Natural killer cell treated with Interleukin-12 subunit alpha and Interleukin-12 subunit beta and Interleukin-15 and Interleukin-18, amount 100 ng/mL, for 72 hours (primary cell): ENCODE measurements around the gene METTL25. TPM values are rescaled to one million over a fixed set of nuclear protein-coding genes. Genes with fewer than 3 reads are reported as not detected.

Experiments used
- ATAC-seq, 2 donors: fragments of 150-1000 bp; cut with Tn5 transposase in 1 of 2; sonication (Bioruptor Pico), chemical (Tn5 transposase) in 1 of 2; 2 replicates each; pipeline ENCODE4 v1.10.0; 2021
- DNase-seq: peaks from one replicate; pipeline ENCODE4 v3.0.0; 2022; ENCODE audit warnings: low spot score
- H3K27ac Mint-ChIP-seq, 2 donors: 1 replicate in 1 of 2; 2 replicates in 1 of 2; pipeline ENCODE4 v1.8.0; 2022; ENCODE audit warnings: mixed read lengths in 2 of 2, mild to moderate bottlenecking in 1 of 2, moderate library complexity in 1 of 2
- H3K27me3 Mint-ChIP-seq, 2 donors: 1 replicate in 1 of 2; 2 replicates in 1 of 2; pipeline ENCODE4 v1.8.0; 2022; ENCODE audit warnings: mixed read lengths in 2 of 2
- H3K36me3 Mint-ChIP-seq: one replicate; pipeline ENCODE4 v1.8.0; 2022; ENCODE audit warnings: mixed read lengths
- H3K4me1 Mint-ChIP-seq, 2 donors: 1 replicate in 1 of 2; 2 replicates in 1 of 2; pipeline ENCODE4 v1.8.0; 2022; ENCODE audit warnings: low read depth in 2 of 2, mixed read lengths in 2 of 2, mild to moderate bottlenecking in 1 of 2
- H3K4me3 Mint-ChIP-seq: one replicate; pipeline ENCODE4 v1.8.0; 2022; ENCODE audit warnings: mixed read lengths
- H3K9me3 Mint-ChIP-seq: 2 replicates; pipeline ENCODE4 v1.8.0; 2022; ENCODE audit warnings: mixed read lengths
- total RNA-seq, 2 donors: library from RNA; stranded (reverse); gene quantifications; one replicate each; pipeline ENCODE4 v1.2.3, GENCODE V29; 2022

The METTL25 gene
- total RNA-seq, 2 donors from 2014 or later = 10.1 to 10.5 TPM

DNA sequence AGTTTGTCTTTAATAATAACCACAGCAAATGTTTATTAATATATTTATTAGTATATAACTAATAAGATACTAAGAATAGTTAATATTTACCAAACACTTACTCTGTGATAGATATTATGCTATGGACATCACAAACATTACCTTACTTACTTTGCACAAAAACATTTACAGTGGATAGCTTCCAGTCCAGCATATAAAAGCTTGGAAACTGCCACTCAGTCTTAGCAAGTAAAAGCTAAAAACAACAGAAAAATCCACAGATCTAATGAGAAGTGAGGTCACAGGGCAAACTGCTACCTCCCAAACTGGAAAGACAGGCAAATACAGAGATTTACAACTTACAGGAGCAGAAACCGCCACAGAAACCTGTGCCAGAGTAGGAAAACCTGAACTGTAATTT, 99.8 kb downstream of the METTL25 start:
- Mint-ChIP-seq H3K27me3 (no peaks in the 10 kb centered on the region), H3K36me3 (no peaks in the 10 kb centered on the region), H3K9me3 (no peaks in the 10 kb centered on the region)

GRCh38 chr12:82461393-82461792, 103.1 kb downstream of the METTL25 start:
- H3K36me3 Mint-ChIP-seq = no peaks in the 10 kb centered on the region
- H3K27ac Mint-ChIP-seq = no peak overlapping the region
- ATAC-seq (no peak), DNase-seq (no peak)
- no peaks in the 10 kb centered on the region for H3K9me3 Mint-ChIP-seq
- no peaks in the 10 kb centered on the region for H3K4me1 Mint-ChIP-seq
- H3K4me3 Mint-ChIP-seq = no peak overlapping the region
- H3K27me3 Mint-ChIP-seq = no peaks in the 10 kb centered on the region

More for the DNA sequence above, 99.8 kb downstream of the METTL25 start:
- no peak overlapping the region for H3K27ac Mint-ChIP-seq
- H3K4me1 Mint-ChIP-seq = no peaks in the 10 kb centered on the region
- H3K4me3 Mint-ChIP-seq = no peak overlapping the region
- DNase-seq = no peak
- no peak for ATAC-seq

GRCh38 chr12:82461836-82462235, 103.5 kb downstream of the METTL25 start:
- ATAC-seq (no peak), DNase-seq (no peak)
- H3K27ac Mint-ChIP-seq = no peak overlapping the region
- H3K4me3 Mint-ChIP-seq = no peak overlapping the region
- H3K36me3 Mint-ChIP-seq = no peaks in the 10 kb centered on the region
- no peaks in the 10 kb centered on the region for H3K4me1 Mint-ChIP-seq
- no peaks in the 10 kb centered on the region for H3K9me3 Mint-ChIP-seq
- no peaks in the 10 kb centered on the region for H3K27me3 Mint-ChIP-seq

DNA sequence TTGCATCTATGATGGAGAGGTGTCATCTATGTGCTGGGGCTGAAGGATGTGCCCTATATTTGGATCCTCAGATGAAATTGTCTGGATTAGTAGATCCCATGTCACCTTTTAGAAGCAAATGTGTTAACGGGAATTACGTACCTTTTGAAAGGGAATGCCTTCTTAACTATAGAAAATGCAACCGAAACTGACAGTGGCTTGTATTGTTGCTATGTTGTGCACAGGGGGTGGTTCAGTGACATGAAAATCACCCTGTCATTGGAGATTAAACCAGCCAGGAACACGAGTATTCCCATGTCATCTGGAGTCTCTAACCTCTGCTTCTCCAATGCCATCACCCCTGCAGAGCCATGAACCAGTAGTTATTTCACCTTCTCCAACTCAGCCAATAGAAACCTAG, 110.2 kb downstream of the METTL25 start:
- DNase-seq = no peak
- ATAC-seq = no peak
- H3K27me3 Mint-ChIP-seq = no peaks in the 10 kb centered on the region
- H3K27ac Mint-ChIP-seq = no peak overlapping the region
- peaks cover 21% of the 10 kb centered on the region for H3K36me3 Mint-ChIP-seq
- no peaks in the 10 kb centered on the region for H3K4me1 Mint-ChIP-seq
- H3K9me3 Mint-ChIP-seq = peaks cover 5% of the 10 kb centered on the region
- H3K4me3 Mint-ChIP-seq = no peak overlapping the region

- ATAC-seq (no peak), DNase-seq (no peak)
- H3K9me3 Mint-ChIP-seq = peaks cover 9% of the 10 kb centered on the region
- no peaks in the 10 kb centered on the region for H3K27me3 Mint-ChIP-seq
- H3K4me1 Mint-ChIP-seq = no peaks in the 10 kb centered on the region
- H3K27ac Mint-ChIP-seq = no peak overlapping the region
- peaks cover 26% of the 10 kb centered on the region for H3K36me3 Mint-ChIP-seq
- no peak overlapping the region for H3K4me3 Mint-ChIP-seq
These were observed 112.7 kb downstream of the METTL25 start for GRCh38 chr12:82470906-82471512.

- Mint-ChIP-seq H3K4me3 (no peak overlapping the region), H3K4me1 (no peaks in the 10 kb centered on the region), H3K27ac (no peak overlapping the region), H3K9me3 (peaks cover 9% of the 10 kb centered on the region), H3K27me3 (no peaks in the 10 kb centered on the region), H3K36me3 (peaks cover 26% of the 10 kb centered on the region)
- no peak for ATAC-seq
- DNase-seq = no peak
These were observed 114.9 kb downstream of the METTL25 start for GRCh38 chr12:82473111-82473754.

DNA sequence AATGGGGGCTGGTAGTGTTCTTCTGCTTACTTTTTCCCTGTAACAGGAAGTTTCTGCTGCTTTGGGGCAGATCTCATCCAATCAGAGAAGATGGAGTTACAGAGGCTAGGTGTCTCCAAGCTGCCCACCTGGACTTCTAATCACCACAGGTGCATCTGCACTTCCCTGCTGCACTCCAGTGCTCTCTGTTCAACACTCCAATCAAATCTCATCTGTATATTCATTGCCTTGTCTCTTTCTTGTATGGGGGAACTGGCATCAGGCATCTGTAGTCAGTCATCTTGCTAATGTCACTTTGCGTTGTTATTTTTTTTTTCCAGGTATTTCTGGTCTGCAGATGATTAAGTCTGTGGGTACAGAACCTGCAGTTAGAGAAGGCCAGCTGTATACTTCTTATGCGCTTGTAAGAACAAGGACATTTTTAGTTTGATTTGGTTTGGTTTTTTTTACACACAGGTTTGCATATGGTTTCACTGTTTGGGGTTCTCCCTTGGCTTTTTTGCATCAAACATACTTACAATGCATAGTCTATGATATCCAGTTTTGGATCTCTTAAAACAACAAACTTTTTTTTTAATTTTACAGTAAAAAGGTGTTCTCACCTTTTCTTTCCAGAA, 116.0 kb downstream of the METTL25 start:
- no peaks in the 10 kb centered on the region for H3K27me3 Mint-ChIP-seq
- DNase-seq = no peak
- peaks cover 21% of the 10 kb centered on the region for H3K36me3 Mint-ChIP-seq
- H3K4me1 Mint-ChIP-seq = no peaks in the 10 kb centered on the region
- H3K27ac Mint-ChIP-seq = no peak overlapping the region
- no peak overlapping the region for H3K4me3 Mint-ChIP-seq
- ATAC-seq = no peak
- H3K9me3 Mint-ChIP-seq = peaks cover 9% of the 10 kb centered on the region

- Mint-ChIP-seq H3K9me3 (peaks cover 9% of the 10 kb centered on the region), H3K27ac (no peak overlapping the region), H3K36me3 (peaks cover 23% of the 10 kb centered on the region), H3K4me3 (no peak overlapping the region), H3K27me3 (no peaks in the 10 kb centered on the region), H3K4me1 (no peaks in the 10 kb centered on the region)
- ATAC-seq (no peak), DNase-seq (no peak)
These were observed 116.5 kb downstream of the METTL25 start for GRCh38 chr12:82474798-82475184.

DNA sequence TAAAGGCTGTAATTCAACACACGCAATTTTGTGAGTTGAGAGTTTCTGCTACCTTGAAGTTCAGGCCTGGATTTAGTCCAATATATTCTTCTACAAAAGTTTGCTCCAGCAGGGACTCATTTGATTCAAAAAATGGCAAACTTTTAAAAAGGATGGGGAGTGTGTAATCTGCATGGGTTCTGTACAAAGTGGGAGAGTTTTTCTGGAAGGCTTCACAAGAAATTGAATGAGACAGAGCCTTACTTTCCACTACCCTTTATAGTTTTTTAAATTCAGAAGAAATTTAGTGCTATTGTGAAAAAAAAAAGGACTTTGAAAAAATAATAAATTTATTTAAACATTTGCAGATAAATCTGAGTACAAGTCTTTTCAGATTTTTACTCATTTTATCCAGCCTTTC, 116.9 kb downstream of the METTL25 start:
- ATAC-seq (no peak), DNase-seq (no peak)
- H3K9me3 Mint-ChIP-seq = peaks cover 9% of the 10 kb centered on the region
- H3K4me1 Mint-ChIP-seq = no peaks in the 10 kb centered on the region
- peaks cover 23% of the 10 kb centered on the region for H3K36me3 Mint-ChIP-seq
- H3K4me3 Mint-ChIP-seq = no peak overlapping the region
- H3K27ac Mint-ChIP-seq = no peak overlapping the region
- H3K27me3 Mint-ChIP-seq = no peaks in the 10 kb centered on the region

DNA sequence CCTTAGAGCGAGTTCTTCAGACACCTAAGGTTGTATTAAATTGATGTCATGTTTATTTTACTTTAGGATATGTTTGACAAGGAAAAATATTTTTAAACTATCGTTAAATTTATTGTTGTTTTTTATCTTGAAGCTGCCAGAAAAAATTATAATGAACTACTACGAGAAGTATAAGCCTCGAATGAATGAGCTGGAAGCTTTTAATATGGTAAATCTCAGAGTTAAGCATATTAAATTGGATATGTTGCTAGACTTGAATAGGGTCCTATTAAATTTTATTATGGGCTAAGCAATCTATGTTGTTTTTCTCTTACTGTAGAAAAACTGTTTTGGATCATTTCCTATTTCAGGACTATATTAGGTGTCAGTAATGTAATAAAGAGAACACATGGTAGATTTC, 118.2 kb downstream of the METTL25 start:
- no peak overlapping the region for H3K4me3 Mint-ChIP-seq
- DNase-seq (no peak), ATAC-seq (no peak)
- peaks cover 22% of the 10 kb centered on the region for H3K36me3 Mint-ChIP-seq
- peaks cover 9% of the 10 kb centered on the region for H3K9me3 Mint-ChIP-seq
- no peaks in the 10 kb centered on the region for H3K27me3 Mint-ChIP-seq
- no peak overlapping the region for H3K27ac Mint-ChIP-seq
- H3K4me1 Mint-ChIP-seq = no peaks in the 10 kb centered on the region

GRCh38 chr12:82479511-82479910, 121.2 kb downstream of the METTL25 start:
- DNase-seq (no peak), ATAC-seq (no peak)
- Mint-ChIP-seq H3K27ac (no peak overlapping the region), H3K4me3 (no peak overlapping the region), H3K27me3 (no peaks in the 10 kb centered on the region), H3K9me3 (peaks cover 14% of the 10 kb centered on the region), H3K36me3 (peaks cover 6% of the 10 kb centered on the region), H3K4me1 (no peaks in the 10 kb centered on the region)

GRCh38 chr12:82480606-82481005, 122.3 kb downstream of the METTL25 start:
- DNase-seq (no peak), ATAC-seq (no peak)
- H3K27me3 Mint-ChIP-seq = no peaks in the 10 kb centered on the region
- H3K4me3 Mint-ChIP-seq = no peak overlapping the region
- H3K9me3 Mint-ChIP-seq = peaks cover 16% of the 10 kb centered on the region
- no peak overlapping the region for H3K27ac Mint-ChIP-seq
- peaks cover 5% of the 10 kb centered on the region for H3K36me3 Mint-ChIP-seq
- H3K4me1 Mint-ChIP-seq = no peaks in the 10 kb centered on the region

DNA sequence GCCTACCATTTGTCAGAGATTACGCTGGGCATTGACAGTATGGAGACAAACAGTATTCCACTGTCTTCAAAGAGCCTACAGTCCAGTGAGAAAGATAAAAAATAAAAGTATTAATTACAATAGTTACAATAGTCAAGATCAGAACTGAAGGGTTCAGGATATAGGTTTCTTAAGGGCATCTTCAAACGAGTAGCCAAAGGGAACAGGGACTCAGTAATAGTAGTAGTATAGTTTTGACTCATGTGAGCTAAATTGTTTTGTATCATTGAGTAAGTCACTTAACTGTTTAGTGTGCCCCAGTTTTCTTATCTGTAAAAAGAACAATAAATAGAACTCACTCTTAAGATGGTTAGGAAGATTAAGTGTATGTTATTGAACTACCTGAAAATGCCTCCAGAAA, 123.6 kb downstream of the METTL25 start:
- peaks cover 5% of the 10 kb centered on the region for H3K36me3 Mint-ChIP-seq
- DNase-seq (no peak), ATAC-seq (no peak)
- no peaks in the 10 kb centered on the region for H3K27me3 Mint-ChIP-seq
- no peaks in the 10 kb centered on the region for H3K4me1 Mint-ChIP-seq
- no peak overlapping the region for H3K27ac Mint-ChIP-seq
- peaks cover 16% of the 10 kb centered on the region for H3K9me3 Mint-ChIP-seq
- H3K4me3 Mint-ChIP-seq = no peak overlapping the region

- H3K27ac Mint-ChIP-seq = no peak overlapping the region
These were observed 128.4 kb downstream of the METTL25 start for GRCh38 chr12:82486524-82487235.

More at GRCh38 chr12:82486524-82487235, 128.4 kb downstream of the METTL25 start:
- no peak for ATAC-seq
- Mint-ChIP-seq H3K4me1 (no peaks in the 10 kb centered on the region), H3K4me3 (no peak overlapping the region), H3K36me3 (no peaks in the 10 kb centered on the region), H3K27me3 (no peaks in the 10 kb centered on the region), H3K9me3 (peaks cover 22% of the 10 kb centered on the region)
- no peak for DNase-seq
